GOT3 (cell line): ENCODE data around the gene NOL4L.
"Not testable (repeated sequence)": the region's sequence is repeated elsewhere in the genome, so short reads cannot be mapped to it uniquely, and the experiment has no call there.

ENCODE experiments used
- DNase-seq: peaks from one replicate; lab custom pipeline; 2025; ENCODE audit warnings: mixed read lengths; lab: John Stamatoyannopoulos, UW

The NOL4L gene

DNA sequence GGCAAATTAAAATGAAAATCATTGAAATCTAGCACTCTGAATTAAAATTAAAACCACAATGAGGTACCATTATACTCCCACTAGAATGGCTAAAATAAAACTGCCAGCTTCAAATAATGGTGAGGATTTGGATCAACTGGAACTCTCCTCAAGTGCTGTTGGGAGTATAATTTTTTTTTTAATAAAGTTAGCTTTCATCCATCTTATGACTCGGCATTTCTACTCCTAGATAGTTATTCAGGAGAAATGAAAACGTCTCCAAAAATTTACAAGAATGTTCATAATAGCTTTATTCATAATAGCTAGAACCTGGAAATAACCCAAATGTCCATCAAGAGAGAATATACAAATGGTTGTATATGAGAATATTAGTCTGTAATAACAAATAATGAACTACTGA is 163.8 kb downstream of the NOL4L start:
- DNase-seq, result no peak

DNA sequence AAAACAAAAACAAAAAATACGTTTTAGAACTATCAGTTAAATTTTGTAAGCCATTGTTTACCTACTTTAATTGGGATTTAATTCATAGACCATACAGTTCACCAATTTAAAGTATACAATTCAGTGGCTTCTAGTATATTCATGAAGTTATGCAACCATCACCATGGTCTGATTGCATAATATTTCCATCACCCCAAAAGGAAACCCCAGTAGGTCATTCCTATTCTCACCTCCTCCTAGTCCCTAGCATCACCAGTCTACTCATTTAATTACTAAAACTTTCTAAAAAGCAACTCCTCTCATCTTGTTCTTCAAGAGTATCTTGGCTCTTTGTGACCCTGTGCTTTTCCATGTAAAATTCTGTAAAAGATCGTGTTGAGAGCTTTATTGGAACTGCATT is 166.8 kb downstream of the NOL4L start:
- DNase-seq, result no peak

DNA sequence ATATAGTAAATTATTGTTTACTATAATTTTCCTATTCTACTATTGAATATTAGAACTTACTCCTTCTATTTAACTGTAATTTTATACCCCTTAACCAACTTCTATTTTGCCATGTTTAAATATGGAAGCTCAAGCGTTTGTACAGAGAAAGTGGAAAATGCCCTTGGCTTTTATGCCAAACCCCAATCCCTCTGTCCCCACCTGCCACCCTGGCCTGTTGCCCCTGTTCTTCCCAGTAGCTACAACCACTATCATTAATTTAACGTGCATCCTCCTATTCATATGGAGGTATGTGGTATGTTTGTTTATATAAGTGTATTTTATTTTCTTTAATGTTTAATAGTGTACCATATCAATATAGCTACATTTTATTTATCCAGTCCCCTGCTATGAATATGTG is 168.9 kb downstream of the NOL4L start:
- no peak for DNase-seq

DNA sequence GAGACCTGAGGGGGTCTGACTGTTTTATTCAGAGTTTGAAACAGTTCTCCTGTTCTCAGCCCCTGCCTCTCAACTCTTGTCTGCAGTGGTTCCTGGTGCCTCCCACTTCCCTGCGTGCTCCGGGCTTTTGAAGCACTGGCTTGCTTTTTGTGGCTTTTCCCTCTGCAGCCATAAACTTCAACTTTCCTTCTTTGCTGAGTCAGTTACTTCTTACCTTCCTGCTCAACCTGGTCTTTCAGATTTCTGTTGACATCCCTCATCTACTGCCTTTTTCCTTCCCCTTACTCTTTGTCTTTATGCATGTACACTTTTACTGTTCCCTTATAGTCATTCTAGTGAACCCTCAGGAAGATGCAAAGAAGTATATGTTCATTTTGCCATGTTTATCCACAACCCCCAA is 169.6 kb downstream of the NOL4L start:
- DNase-seq, result no peak

DNA sequence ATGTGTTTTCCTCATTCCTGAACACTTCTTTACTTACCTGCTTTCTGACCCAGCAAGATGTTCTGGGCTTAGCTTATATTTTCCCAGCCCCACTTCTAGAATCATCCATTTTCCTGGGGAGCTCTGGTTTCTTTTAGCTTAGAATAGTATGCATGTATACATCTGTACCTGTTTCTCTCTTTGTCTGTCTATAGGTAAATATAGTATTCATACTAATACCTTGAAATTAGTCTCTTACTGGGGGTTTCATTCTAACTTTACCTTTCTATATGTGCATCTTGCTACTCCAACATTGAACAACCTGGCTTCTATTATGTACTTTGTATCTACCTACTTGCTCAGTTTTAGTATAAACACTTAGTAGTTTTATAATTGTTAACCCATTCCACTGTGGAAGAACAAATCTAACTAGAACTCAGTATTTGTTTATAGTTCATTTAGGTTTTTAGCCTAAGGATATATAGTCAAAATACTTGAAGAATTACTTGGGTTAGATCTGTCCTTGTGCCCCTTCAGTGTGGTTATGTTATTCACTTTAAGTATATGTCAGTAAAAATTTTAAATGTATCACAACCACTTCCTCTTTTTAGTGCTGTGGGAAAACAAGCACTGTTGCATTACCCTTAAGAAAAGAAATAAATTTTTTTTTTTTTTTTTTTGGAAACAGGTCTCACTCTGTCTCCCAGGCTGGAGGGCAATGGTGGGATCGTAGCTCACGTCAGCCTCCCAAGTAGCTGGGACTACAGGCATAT is 173.0 kb downstream of the NOL4L start:
- DNase-seq, result no peak

DNA sequence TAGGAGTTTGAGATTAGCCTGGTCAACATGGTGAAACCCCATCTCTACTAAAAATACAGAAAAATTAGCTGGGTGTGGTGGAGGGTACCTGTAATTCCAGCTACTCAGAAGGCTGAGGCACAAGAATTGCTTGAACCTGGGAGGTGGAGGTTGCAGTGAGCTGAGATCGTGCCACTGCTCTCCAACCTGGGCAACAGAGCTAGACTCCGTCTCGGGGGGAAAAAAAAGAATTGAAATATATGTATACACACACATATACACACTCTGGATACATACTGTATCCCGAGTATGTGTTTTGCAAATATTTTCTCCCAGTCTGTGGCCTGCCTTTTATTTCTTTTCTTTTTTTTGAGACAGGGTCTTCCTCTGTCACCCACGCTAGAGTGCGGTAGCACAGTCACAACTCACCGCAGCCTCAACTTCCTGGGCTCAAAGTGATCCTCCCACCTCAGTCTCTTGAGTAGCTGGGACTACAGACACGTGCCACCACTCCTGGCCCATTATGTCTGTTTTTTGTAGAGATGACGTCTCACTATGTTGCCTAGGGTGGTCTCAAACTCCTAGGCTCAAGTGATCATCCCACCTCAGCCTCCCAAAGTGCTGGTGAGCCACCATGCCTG is 177.9 kb downstream of the NOL4L start:
- DNase-seq, result not testable (repeated sequence)

DNA sequence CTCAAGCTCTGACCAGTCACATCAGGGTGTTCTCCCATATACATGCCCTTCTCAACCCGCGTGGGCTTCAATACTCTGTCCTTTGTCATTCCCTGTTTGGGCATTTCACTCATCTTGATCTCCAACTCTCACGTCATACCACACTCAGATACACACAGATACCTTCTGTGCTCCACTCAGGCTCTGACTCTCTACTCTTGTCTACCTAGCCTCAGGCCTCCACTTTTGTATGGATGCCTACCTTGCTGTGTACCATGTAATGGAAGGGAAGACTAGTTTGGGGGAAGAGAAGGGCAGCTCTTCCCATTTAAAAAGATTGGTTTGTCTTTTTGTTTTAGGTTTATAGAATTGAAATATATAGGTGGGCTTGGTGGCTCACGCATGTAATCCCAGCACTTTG is 178.4 kb downstream of the NOL4L start:
- no peak for DNase-seq

DNA sequence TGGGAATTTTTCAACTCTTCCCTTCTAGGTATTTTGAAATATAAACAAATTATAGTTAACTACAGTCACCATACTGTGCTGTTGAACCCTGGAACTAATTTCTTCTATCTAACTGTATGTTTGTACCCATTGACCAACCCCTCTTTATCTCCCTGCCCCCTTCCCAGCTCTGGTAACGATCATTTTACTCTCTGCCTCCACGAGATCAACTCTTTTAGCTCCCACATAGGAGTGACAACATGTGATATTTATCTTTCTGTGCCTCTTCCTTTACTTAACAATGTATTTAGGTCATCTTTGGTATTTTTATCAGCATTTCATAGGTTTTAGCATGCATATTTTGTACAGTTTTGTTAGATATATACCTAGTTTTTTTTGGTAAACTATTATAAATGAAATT is 181.1 kb downstream of the NOL4L start:
- DNase-seq, result no peak

DNA sequence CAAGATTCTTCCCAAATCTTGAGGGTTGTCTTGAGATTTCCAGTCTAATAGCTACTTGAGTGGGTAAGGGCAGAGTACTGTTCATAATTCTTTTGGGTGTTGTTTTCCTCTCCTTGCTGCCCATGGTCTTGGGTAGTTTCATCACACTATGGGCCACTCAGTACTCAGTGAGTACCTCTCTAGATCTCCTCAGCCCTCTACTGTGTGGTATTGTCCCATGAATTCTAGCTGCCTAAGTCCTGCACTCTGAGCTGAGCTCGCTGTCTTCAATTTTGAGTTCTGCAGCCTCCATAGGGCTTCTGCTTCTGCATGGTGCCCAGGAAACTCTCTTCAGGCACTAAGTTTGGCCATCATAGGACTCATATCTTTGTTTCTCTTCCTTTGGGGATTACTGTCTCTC is 184.7 kb downstream of the NOL4L start:
- no peak for DNase-seq

DNA sequence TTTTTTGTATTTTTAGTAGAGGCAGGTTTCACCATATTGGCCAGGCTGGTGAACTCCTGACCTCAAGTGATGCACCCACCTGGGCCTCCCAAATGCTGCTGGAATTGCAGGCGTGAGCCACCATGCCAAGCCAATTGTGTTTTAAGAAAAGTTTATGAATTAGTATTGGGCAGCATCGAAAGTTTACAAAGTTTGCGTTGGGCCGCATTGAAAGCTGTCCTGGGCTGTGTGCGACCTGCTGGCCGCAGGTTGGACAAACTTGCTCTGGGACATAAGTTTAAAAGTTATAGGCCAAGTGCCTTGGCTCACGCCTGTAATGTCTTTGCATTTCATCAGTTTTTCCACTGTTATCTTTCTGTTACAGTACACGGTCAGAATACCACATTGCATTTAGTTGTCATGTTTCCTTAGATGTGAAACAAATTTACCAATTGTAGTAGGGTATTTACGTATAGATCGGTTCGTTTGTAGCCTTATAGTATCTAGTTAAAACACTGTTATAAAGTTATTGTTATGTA is 187.5 kb downstream of the NOL4L start:
- DNase-seq, result no peak

DNA sequence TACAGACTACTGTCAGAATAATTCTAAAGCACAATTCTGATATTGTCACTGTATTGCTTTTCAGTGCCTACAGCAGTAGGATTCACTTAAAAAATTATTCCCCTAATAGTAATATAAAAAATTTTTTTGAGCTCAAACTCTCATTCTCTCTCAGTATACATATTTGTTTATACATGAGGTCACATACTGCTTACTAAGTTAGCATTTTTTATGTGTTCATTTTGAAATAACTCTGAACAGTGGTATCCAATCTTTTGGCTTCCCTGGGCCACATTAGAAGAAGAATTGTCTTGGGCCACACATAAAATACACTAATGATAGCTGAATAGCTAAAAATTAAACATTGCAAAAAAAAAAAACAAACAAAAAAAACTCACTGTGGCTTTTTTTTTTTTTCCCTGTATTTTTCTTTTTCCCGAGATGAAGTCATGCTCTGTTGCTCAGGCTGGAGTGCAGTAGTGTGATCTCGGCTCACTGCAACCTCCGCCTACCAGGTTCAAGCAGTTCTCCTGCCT is 188.4 kb downstream of the NOL4L start:
- no peak for DNase-seq

DNA sequence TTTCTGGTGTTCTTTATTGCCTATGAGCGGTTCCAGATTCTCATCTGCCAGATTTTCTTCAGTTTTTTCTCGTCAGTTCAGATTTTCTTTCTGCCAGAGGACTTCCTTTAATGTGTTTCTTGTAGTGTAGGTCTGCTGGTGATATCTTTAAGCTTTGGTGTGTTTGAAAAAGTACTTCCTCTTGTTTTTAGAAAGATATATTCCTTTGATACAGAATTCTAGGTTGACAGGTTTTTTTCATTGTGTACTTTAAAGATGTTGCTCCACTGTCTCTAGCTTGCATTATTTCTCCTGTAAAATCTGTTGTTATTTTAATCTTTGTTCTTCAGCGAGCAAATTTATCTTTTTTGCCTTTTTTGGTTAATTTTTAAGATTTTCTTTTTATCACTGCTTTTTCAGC is 190.1 kb downstream of the NOL4L start:
- DNase-seq, result no peak
